ENCODE data around the gene NTNG1.

DNA sequence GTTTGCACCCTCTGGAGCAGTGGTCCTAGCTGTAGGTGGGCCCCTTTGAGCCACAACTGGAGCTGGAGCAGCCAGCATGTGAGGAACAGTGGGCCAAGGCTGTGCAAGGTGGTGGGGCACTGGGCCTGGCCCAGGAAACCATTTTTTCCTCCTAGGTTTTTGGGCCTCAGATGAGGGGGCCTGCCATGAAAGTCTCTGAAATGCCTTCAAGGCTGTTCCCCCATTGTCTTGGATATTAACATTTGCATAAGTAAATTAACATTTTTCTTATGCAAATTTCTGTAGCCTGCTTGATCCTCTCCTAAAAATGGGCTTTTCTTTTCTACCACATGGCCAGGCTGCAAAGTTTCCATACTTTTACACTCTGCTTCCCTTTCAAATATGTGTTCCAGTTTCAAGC is 212.0 kb downstream of the NTNG1 start:
- TF ChIP-seq, protein P1, sequence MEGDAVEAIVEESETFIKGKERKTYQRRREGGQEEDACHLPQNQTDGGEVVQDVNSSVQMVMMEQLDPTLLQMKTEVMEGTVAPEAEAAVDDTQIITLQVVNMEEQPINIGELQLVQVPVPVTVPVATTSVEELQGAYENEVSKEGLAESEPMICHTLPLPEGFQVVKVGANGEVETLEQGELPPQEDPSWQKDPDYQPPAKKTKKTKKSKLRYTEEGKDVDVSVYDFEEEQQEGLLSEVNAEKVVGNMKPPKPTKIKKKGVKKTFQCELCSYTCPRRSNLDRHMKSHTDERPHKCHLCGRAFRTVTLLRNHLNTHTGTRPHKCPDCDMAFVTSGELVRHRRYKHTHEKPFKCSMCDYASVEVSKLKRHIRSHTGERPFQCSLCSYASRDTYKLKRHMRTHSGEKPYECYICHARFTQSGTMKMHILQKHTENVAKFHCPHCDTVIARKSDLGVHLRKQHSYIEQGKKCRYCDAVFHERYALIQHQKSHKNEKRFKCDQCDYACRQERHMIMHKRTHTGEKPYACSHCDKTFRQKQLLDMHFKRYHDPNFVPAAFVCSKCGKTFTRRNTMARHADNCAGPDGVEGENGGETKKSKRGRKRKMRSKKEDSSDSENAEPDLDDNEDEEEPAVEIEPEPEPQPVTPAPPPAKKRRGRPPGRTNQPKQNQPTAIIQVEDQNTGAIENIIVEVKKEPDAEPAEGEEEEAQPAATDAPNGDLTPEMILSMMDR (IDR thresholded peaks at IDR 0.05), result no peak
- TF ChIP-seq POLR2A (IDR thresholded peaks at IDR 0.05), result no peak
